Caco-2 (cell line): ENCODE data around the gene ODF2. TPM values are rescaled to one million over a fixed set of nuclear protein-coding genes. Genes with fewer than 3 reads are reported as not detected.
"Not testable (repeated sequence)": the region's sequence is repeated elsewhere in the genome, so short reads cannot be mapped to it uniquely, and the experiment has no call there.

Experiments used
- BruUV-seq: library from RNA; stranded (reverse); fragments of 400-500 nt; replicated peaks from 2 replicates; lab custom pipeline; 2021; lab: Mats Ljungman, UMichigan
- CTCF ChIA-PET: fragments of 300-600 bp; sonication (Branson Sonifier 250); formaldehyde crosslinking; loops from one replicate; lab custom pipeline; 2022; ENCODE audit warnings: antibody characterized with exemption; lab: Charles Lee
- POLR2A ChIA-PET: fragments of 300-600 bp; sonication (Branson Sonifier 250); formaldehyde crosslinking; loops from one replicate; lab custom pipeline; 2022; ENCODE audit warnings: antibody characterized with exemption; lab: Charles Lee
- DNase-seq, 2 experiments: peaks; one replicate each; pipeline versions ENCODE4 v3.0.0 to v3.0.0-alpha.2; 2020 to 2022
- H3K27me3 ChIP-seq: replicated peaks from 2 replicates; pipeline ENCODE4 v1.6.0; 2011; ENCODE audit warnings: low read length; ENCODE audit not compliant: control insufficient read depth, insufficient read depth
- H3K36me3 ChIP-seq: 2 replicates; pipeline ENCODE4 v1.5.1; 2011; ENCODE audit warnings: low read length; ENCODE audit not compliant: control insufficient read depth, insufficient read depth
- H3K4me1 ChIP-seq: fragments of 250-450 bp; sonication (Bioruptor Pico); 2 replicates; pipeline ENCODE4 v1.5.1; 2020; ENCODE audit warnings: mild to moderate bottlenecking
- H3K4me3 ChIP-seq: 2 replicates; pipeline ENCODE4 v1.5.1; 2011; ENCODE audit warnings: low read depth, mild to moderate bottlenecking, control low read depth, low read length
- H3K9me3 ChIP-seq: fragments of 250-450 bp; sonication (Bioruptor Pico); 2 replicates; pipeline ENCODE4 v1.5.1; 2020; ENCODE audit warnings: mild to moderate bottlenecking, moderate library complexity
- H3K27ac Mint-ChIP-seq: one replicate; pipeline ENCODE4 v1.8.0; 2022; ENCODE audit warnings: mixed read lengths; ENCODE audit not compliant: unreplicated experiment
- H3K27me3 Mint-ChIP-seq: one replicate; pipeline ENCODE4 v1.8.0; 2022; ENCODE audit warnings: mixed read lengths; ENCODE audit not compliant: insufficient read depth, unreplicated experiment
- H3K36me3 Mint-ChIP-seq: one replicate; pipeline ENCODE4 v1.8.0; 2022; ENCODE audit warnings: mild to moderate bottlenecking, mixed read lengths; ENCODE audit not compliant: insufficient read depth, unreplicated experiment
- H3K4me1 Mint-ChIP-seq: one replicate; pipeline ENCODE4 v1.8.0; 2022; ENCODE audit warnings: low read depth, mixed read lengths; ENCODE audit not compliant: unreplicated experiment
- H3K4me3 Mint-ChIP-seq: one replicate; pipeline ENCODE4 v1.8.0; 2022; ENCODE audit warnings: mild to moderate bottlenecking, moderate library complexity, mixed read lengths; ENCODE audit not compliant: unreplicated experiment
- H3K9me3 Mint-ChIP-seq: one replicate; pipeline ENCODE4 v1.8.0; 2022; ENCODE audit warnings: mixed read lengths; ENCODE audit not compliant: unreplicated experiment
- intact Hi-C: fragments of 100-400 bp; cut with micrococcal nuclease; formaldehyde crosslinking; loops from one replicate; pipeline ENCODE4 v1.10.0; 2022; ENCODE audit not compliant: unreplicated experiment
- total RNA-seq: library from RNA; stranded (reverse); gene quantifications from 2 replicates; pipeline ENCODE4 v1.2.3, GENCODE V29; 2022
- TF ChIP-seq, protein P1 (sequence below), 2 experiments: fragments of 200-600 bp in 1 of 2; IDR thresholded peaks; 1 replicate in 1 of 2; 2 replicates in 1 of 2; pipeline versions ENCODE4 v1.5.1 to v1.8.0; 2011 to 2022; ENCODE audit warnings: antibody characterized with exemption in 1 of 2, control low read depth in 1 of 2, inconsistent platforms in 1 of 2, low read depth in 1 of 2, low read length in 1 of 2, mild to moderate bottlenecking in 1 of 2, moderate library complexity in 1 of 2; ENCODE audit not compliant: insufficient read depth in 1 of 2, severe bottlenecking in 1 of 2, unreplicated experiment in 1 of 2

The ODF2 gene
- total RNA-seq, 1 experiment from 2014 or later, result 34.9 TPM

DNA sequence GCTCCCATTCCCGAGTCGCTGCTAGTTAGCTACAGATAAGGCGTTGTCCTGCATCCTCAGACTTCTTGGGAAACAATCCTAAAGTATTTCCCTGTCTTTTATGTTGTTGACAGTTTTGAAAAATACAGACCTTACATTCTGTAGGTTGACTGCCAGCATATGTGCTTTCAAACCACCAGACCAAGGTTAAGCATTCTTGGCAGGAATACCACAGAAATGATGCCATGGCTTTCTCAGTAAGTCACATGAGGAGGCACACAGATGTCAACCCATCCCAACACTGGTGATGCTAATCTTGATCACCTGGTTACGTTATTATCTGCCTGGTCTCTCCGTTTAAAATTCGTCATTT lies 49.6 kb downstream of the ODF2 start:
- Histone ChIP-seq H3K36me3 (no peaks in the 10 kb centered on the region; the same call in 1 of the 2 replicates), H3K4me1 (peaks cover 16% of the 10 kb centered on the region), H3K27me3 (no peaks in the 10 kb centered on the region), H3K4me3 (peak overlapping the region; percentile 99), H3K9me3 (no peaks in the 10 kb centered on the region)
- TF ChIP-seq, protein P1, sequence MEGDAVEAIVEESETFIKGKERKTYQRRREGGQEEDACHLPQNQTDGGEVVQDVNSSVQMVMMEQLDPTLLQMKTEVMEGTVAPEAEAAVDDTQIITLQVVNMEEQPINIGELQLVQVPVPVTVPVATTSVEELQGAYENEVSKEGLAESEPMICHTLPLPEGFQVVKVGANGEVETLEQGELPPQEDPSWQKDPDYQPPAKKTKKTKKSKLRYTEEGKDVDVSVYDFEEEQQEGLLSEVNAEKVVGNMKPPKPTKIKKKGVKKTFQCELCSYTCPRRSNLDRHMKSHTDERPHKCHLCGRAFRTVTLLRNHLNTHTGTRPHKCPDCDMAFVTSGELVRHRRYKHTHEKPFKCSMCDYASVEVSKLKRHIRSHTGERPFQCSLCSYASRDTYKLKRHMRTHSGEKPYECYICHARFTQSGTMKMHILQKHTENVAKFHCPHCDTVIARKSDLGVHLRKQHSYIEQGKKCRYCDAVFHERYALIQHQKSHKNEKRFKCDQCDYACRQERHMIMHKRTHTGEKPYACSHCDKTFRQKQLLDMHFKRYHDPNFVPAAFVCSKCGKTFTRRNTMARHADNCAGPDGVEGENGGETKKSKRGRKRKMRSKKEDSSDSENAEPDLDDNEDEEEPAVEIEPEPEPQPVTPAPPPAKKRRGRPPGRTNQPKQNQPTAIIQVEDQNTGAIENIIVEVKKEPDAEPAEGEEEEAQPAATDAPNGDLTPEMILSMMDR (IDR thresholded peaks at IDR 0.05; ENCODE audit: insufficient read depth in 1 of 2, low read depth in 1 of 2, low read length in 1 of 2, severe bottlenecking in 1 of 2, unreplicated experiment in 1 of 2), result no peak
- Mint-ChIP-seq H3K36me3 (peaks cover 32% of the 10 kb centered on the region), H3K27me3 (no peaks in the 10 kb centered on the region), H3K27ac (peak overlapping the region; percentile 97), H3K9me3 (no peaks in the 10 kb centered on the region), H3K4me1 (no peaks in the 10 kb centered on the region), H3K4me3 (peak overlapping the region; percentile 96)
- ChIA-PET CTCF (interaction anchor here (0.6 to 1.2 kb wide), 2 partner anchors 54 to 66 kb away, joined by 3 read pairs; no protein-coding TSS in a partner anchor), POLR2A (interaction anchor here (0.6 to 1.4 kb wide), 6 partner anchors 38 to 713 kb away, joined by 3 to 11 read pairs (median 5); partner anchors contain the start of gene SPTAN1)
- DNase-seq, result no peak
- BruUV-seq, result no TSS peak
- intact Hi-C loops, result loop anchor here (2.0 to 10.0 kb wide), 3 partner anchors 47 to 131 kb away; partner anchors contain the start of genes ODF2, SPTAN1 and URM1

DNA sequence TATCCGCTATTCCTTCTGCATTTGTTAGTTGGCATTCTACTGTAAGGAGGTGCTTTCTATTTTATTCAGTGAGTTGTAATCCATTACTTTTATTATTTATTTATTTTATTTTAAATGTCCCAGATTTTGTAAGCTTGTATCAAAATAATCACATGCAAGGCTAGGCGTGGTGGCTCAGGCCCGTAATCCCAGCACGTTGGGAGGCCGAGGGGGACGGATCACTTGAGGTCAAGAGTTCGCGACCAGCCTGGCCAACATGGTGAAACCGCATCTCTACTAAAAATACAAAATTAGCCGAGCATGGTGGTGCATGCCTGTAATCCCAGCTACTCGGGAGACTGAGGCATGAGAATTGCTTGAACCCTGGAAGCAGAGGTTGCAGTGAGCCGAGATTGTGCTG lies 50.1 kb downstream of the ODF2 start:
- POLR2A ChIA-PET, result interaction anchor here (1.4 kb wide), 1 partner anchor 48 kb away, joined by 7 read pairs; no protein-coding TSS in a partner anchor

DNA sequence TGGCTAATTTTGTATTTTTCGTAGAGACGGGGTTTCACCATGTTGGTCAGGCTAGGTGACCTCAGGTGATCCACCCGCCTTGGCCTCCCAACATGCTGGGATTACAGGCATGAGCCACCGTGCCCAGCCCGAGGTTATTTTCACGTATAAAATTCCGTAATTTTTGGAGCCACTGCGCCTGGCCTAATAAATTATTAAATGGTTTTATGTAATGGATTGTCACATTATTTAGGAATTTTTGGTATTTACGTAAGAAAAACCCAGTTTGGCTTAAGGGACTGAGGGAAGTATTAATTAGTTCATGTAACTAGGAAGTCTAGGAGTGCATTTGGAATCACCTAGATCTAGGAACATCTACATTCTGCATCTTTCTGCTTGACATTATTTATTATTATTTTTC lies 57.0 kb downstream of the ODF2 start:
- intact Hi-C loops, result no loop called here
- no peak overlapping the region for H3K27ac Mint-ChIP-seq
- TF ChIP-seq, protein P1 (IDR thresholded peaks at IDR 0.05; ENCODE audit: insufficient read depth in 1 of 2, low read depth in 1 of 2, low read length in 1 of 2, severe bottlenecking in 1 of 2, unreplicated experiment in 1 of 2), result no peak
- H3K36me3 Mint-ChIP-seq, result peaks cover 59% of the 10 kb centered on the region
- no TSS peak for BruUV-seq
- Histone ChIP-seq H3K27me3 (no peaks in the 10 kb centered on the region), H3K4me3 (no peak overlapping the region), H3K9me3 (no peaks in the 10 kb centered on the region), H3K4me1 (peaks cover 9% of the 10 kb centered on the region), H3K36me3 (no peaks in the 10 kb centered on the region; the same call in 1 of the 2 replicates)
- no peaks in the 10 kb centered on the region for H3K4me1 Mint-ChIP-seq
- ChIA-PET CTCF (no interaction called here), POLR2A (no interaction called here)
- H3K4me3 Mint-ChIP-seq, result no peak overlapping the region
- DNase-seq, result no peak
- no peaks in the 10 kb centered on the region for H3K9me3 Mint-ChIP-seq
- H3K27me3 Mint-ChIP-seq, result no peaks in the 10 kb centered on the region

More for the DNA sequence above, 50.1 kb downstream of the ODF2 start:
- H3K9me3 ChIP-seq, DNase-seq, H3K27me3 Mint-ChIP-seq, H3K4me1 Mint-ChIP-seq, H3K27me3 ChIP-seq, BruUV-seq, H3K36me3 ChIP-seq, H3K27ac Mint-ChIP-seq, H3K9me3 Mint-ChIP-seq, CTCF ChIA-PET: not testable (repeated sequence)
- Mint-ChIP-seq H3K4me3 (peak overlapping the region; percentile 96), H3K36me3 (peaks cover 32% of the 10 kb centered on the region)
- intact Hi-C loops, result loop anchor here (2.0 to 10.0 kb wide), 3 partner anchors 47 to 131 kb away; partner anchors contain the start of genes ODF2, SPTAN1 and URM1
- H3K4me3 ChIP-seq, result peak overlapping the region; percentile 99; the same call in 1 of the 2 replicates
- peaks cover 16% of the 10 kb centered on the region for H3K4me1 ChIP-seq
